Thyroid gland (tissue), 4 donors: ENCODE data around the gene MED29. TPM values are rescaled to one million over a fixed set of nuclear protein-coding genes. Genes with fewer than 3 reads are reported as not detected.
A peak's percentile ranks its signal among the peaks of the same experiment; 100 is the strongest.

Experiments used
- DNase-seq, 2 donors: peaks; one replicate each; pipeline ENCODE4 v3.0.0-alpha.2; 2019
- H3K27ac ChIP-seq, 3 donors: fragments of 200-600 bp; sonication (generic); 1 replicate in 2 of 3; 2 replicates in 1 of 3; pipeline ENCODE4 v1.5.1; 2016 to 2019; ENCODE audit warnings: mild to moderate bottlenecking in 1 of 3, moderate library complexity in 1 of 3
- H3K27me3 ChIP-seq: fragments of 200-600 bp; sonication (generic); one replicate; pipeline ENCODE4 v1.5.1; 2019
- H3K36me3 ChIP-seq, 2 donors: fragments of 200-600 bp; sonication (generic); one replicate each; pipeline ENCODE4 v1.5.1; 2016 to 2019
- H3K4me1 ChIP-seq, 2 donors: fragments of 200-600 bp; sonication (generic); one replicate each; pipeline ENCODE4 v1.5.1; 2017 to 2019
- H3K4me3 ChIP-seq, 3 donors: fragments of 200-600 bp; sonication (generic); replicated peaks in 1 of 3; 1 replicate in 2 of 3; 2 replicates in 1 of 3; pipeline ENCODE4 v1.5.1; 2016; ENCODE audit warnings: mild to moderate bottlenecking in 1 of 3
- H3K9me3 ChIP-seq: fragments of 200-600 bp; sonication (generic); one replicate; pipeline ENCODE4 v1.5.1; 2017
- POLR2A ChIP-seq, 2 donors: fragments of 450-650 bp; IDR thresholded peaks; one replicate each; pipeline ENCODE4 v1.6.1; 2017; ENCODE audit warnings: antibody characterized with exemption in 2 of 2, mild to moderate bottlenecking in 2 of 2, moderate library complexity in 1 of 2
- WGBS, 2 donors: methylation state at CpG; one replicate each; pipeline ENCODE4 v1.1.5; 2017; 5-methylcytosine and 5-hydroxymethylcytosine counted together
- intact Hi-C: fragments of 100-400 bp; cut with DNase I; formaldehyde crosslinking; loops from one replicate; pipeline ENCODE4 v1.15.1; 2023
- total RNA-seq, 4 donors: library from RNA; depleted of rRNA; stranded (reverse); fragments of >200 nt; gene quantifications; one replicate each; pipeline ENCODE4 v1.2.3, GENCODE V29; 2016
- TF ChIP-seq, protein P1 (sequence below), 6 experiments: fragments of 200-600 bp in 3 of 6; fragments of 450-650 bp in 3 of 6; sonication (generic) in 3 of 6; IDR thresholded peaks; one replicate each; pipeline ENCODE4 v1.5.1; 2016 to 2019; ENCODE audit warnings: antibody characterized with exemption in 6 of 6, mild to moderate bottlenecking in 2 of 6, inconsistent platforms in 1 of 6, moderate library complexity in 1 of 6

The MED29 gene, protein sequence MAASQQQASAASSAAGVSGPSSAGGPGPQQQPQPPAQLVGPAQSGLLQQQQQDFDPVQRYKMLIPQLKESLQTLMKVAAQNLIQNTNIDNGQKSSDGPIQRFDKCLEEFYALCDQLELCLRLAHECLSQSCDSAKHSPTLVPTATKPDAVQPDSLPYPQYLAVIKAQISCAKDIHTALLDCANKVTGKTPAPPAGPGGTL
- 10 to 100 TPM; 44.3 to 77.5 (median 63.4) TPM for total RNA-seq

DNA sequence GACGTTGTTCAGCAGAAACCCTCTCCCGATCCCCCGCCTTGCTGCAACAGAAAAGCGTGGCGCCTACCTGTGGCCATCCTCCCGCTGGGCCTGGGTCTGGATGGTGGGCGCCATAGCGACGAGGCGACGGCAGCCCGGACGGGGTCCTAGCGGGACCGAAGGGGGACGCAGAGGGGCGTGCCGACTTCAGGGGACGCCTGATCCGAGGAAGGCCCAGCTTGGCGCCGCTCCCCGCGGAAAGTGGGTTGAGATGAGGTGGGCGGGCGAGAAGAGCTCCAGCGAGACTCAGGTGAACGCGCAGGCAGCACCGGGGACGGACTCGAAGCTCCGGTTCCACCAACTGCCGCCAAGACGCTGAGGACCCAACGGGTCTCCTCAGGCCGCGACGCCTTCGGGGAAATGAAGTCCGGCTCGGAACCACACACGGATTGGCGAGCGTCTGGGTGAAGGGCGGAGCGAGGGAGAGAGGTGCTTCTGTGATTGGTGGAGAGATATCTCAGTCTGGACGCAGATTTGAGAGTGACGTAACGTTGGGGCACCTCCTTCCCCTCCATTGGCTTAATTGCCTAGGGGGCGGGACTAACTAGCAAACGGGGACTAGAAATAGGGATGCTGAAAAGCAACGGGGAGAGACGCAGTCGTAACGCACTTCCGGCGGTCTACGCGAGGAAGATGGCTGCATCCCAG is at the start of gene MED29, which contains the start of gene PAF1:
MED29 (plus strand) TSS at position 628 of the 687 bp plus-strand sequence; CDS start at position 673, 45 bp downstream.
PAF1 (minus strand) TSS at position 356 of the 687 bp plus-strand sequence; CDS start at position 114, 242 bp downstream.
- intact Hi-C loops, result no loop called here
- TF ChIP-seq, protein P1, sequence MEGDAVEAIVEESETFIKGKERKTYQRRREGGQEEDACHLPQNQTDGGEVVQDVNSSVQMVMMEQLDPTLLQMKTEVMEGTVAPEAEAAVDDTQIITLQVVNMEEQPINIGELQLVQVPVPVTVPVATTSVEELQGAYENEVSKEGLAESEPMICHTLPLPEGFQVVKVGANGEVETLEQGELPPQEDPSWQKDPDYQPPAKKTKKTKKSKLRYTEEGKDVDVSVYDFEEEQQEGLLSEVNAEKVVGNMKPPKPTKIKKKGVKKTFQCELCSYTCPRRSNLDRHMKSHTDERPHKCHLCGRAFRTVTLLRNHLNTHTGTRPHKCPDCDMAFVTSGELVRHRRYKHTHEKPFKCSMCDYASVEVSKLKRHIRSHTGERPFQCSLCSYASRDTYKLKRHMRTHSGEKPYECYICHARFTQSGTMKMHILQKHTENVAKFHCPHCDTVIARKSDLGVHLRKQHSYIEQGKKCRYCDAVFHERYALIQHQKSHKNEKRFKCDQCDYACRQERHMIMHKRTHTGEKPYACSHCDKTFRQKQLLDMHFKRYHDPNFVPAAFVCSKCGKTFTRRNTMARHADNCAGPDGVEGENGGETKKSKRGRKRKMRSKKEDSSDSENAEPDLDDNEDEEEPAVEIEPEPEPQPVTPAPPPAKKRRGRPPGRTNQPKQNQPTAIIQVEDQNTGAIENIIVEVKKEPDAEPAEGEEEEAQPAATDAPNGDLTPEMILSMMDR (IDR thresholded peaks at IDR 0.05), result peak in 1 of 6 experiments; percentile 12
- peak; percentile 79 to 93 for TF ChIP-seq POLR2A (IDR thresholded peaks at IDR 0.05)
- Histone ChIP-seq H3K36me3 (peaks cover 20 to 34% of the 10 kb centered on the region in 2 donors), H3K27me3 (no peaks in the 10 kb centered on the region), H3K27ac (peak within 1 kb of the TSS; percentile 95 to 98 (median 97)), H3K4me3 (peak within 1 kb of the TSS; percentile 67 to 89 (median 77)), H3K9me3 (no peaks in the 10 kb centered on the region), H3K4me1 (peaks cover 14 to 15% of the 10 kb centered on the region in 2 donors)
- WGBS, 2 donors, result 0 to 1% methylated on average over 25 to 58 of the region's 60 CpGs
- peak; percentile 98 for DNase-seq

DNA sequence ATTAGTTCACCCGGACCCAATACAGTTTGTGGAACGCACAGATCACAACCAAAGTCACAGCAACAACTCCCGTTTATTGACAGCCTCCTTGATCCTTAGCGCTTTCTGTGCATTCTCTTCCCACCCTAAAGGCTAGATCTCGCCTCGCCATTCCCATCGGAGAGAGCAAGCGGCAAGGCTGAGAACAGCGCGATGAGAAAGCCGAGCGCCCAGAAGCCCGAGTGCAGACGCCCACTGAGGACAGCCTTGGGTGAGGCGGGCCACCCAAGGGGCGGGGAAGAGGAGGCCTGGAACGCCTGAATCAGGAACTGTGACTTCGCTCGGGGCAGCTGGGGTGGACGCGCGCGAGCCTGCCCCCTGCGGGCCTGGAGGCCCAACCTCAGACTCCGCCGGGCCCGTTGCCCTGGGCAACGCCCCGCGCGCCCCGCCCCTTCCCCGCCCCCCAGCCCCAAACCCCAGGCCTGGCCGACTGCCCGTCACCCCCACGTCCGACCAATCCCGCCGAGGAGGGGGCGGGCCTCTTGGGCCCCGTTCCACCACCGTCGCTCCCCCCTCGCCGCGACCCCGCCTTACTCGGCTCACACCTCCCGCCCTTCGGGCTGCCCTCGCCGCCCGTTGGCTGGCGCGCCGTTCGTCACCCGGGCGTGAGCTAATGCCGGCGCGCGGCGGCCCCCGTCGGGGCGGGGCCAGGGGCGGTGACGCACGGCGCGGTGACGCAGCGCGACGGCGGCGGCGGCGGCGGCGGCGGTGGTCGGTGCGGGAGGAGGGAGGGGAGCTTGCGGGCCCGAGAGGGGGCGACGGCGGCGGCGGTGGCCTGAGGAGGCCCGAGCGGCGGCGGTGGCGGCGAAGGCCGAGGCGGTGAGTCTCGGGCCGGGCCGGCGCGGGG is 49.2 kb upstream of the MED29 start, which contains the start of gene SAMD4B:
SAMD4B (plus strand) TSS at position 703 of the 886 bp plus-strand sequence. CDS start 14,473 bp downstream, outside the sequence.
- Histone ChIP-seq H3K27ac (peak within 1 kb of the TSS; percentile 58 to 81 (median 71)), H3K27me3 (no peaks in the 10 kb centered on the region), H3K4me3 (peak within 1 kb of the TSS; percentile 79 to 98 (median 96)), H3K4me1 (peaks cover 16 to 39% of the 10 kb centered on the region in 2 donors), H3K36me3 (no peaks in the 10 kb centered on the region), H3K9me3 (no peaks in the 10 kb centered on the region)
- WGBS, 2 donors, result 1 to 2% methylated on average over 9 to 11 of the region's 105 CpGs
- peak; percentile 99 for DNase-seq
- intact Hi-C loops, result no loop called here
- peak; percentile 81 to 85 for TF ChIP-seq POLR2A (IDR thresholded peaks at IDR 0.05)
- TF ChIP-seq, protein P1 (IDR thresholded peaks at IDR 0.05), result peak; percentile 43 to 89 (median 74)

DNA sequence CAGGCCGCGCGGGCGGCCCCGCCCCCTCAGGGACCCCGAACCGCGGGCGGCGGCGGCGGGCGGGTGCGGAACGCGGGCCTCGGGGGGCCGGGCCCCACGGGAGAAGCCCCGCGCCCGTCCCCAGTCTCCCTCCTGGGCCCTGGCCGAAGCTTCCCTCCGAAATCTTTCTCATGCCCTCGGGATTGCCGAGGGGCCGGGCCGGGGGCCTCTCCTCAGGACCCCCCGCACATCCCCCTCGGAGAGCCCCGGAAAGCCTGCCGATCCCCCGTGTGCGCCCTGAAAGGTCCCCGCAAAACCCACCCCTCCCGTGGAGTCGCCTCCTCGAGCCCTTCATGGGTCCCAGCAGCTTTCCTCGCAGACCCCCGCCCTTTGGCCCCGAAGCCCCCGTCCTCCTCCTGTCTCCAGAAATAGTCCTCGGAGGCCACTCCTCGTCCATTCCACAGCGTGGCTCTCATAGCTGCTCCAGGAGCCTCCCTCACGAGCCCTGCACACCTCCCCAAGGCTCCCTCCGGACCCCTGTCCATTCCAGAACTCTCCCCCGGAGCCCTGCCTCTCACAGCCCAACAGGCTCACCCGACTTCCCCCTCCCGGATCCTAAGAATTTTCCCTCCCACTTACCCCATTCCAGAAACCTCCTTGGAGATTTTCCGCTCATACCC is 48.4 kb upstream of the MED29 start:
- Histone ChIP-seq H3K4me3 (peak overlapping the region; percentile 48 to 92 (median 75)), H3K27ac (peak overlapping the region; percentile 32 to 81 (median 71)), H3K27me3 (no peaks in the 10 kb centered on the region), H3K9me3 (no peaks in the 10 kb centered on the region), H3K4me1 (peaks cover 16 to 39% of the 10 kb centered on the region in 2 donors), H3K36me3 (no peaks in the 10 kb centered on the region)
- intact Hi-C loops, result no loop called here
- WGBS, 2 donors, result 2 to 4% methylated on average over 12 to 24 of the region's 51 CpGs
- DNase-seq, result peak; percentile 10 to 14
- no peak for TF ChIP-seq POLR2A (IDR thresholded peaks at IDR 0.05)

DNA sequence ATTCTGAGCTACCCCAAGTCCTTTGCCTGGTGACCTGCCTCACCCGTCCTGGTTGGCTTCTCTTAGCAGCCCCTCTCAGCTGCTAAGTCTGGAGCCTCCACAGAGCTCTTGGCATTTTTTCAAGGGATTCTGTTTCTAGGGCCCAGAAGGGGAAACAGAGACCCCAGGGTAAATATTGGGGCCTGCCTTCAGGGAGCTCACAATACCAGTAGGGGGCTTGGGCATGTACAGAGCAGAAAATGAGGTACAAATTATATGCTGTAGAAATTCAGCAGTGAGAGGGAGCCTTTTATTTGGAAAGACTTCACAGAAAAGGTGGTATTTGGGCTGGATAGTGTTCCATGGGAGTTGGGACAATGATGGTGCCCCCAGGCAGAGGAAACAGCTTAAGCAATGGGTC is 45.2 kb upstream of the MED29 start:
- Histone ChIP-seq H3K27ac (no peak overlapping the region), H3K9me3 (no peaks in the 10 kb centered on the region), H3K4me1 (peaks cover 12 to 32% of the 10 kb centered on the region in 2 donors), H3K36me3 (no peaks in the 10 kb centered on the region), H3K4me3 (no peak overlapping the region), H3K27me3 (no peaks in the 10 kb centered on the region)
- TF ChIP-seq, protein P1 (IDR thresholded peaks at IDR 0.05), result no peak
- no peak for TF ChIP-seq POLR2A (IDR thresholded peaks at IDR 0.05)
- 91 to 92% methylated on average over 1 of the region's 1 CpG for WGBS, 2 donors
- DNase-seq, result no peak
- intact Hi-C loops, result loop anchor here (5.0 kb wide), 1 partner anchor 41 kb away; no protein-coding TSS in a partner anchor
